Cardiac fibroblast (primary cell): Measurements from ENCODE around the gene KIF13A.

Source experiments
- DNase-seq, 2 donors: peaks; one replicate each; pipeline versions ENCODE4 v3.0.0 to v3.0.0-alpha.2; 2010; ENCODE audit warnings: low read depth in 2 of 2
- H3K4me3 ChIP-seq, 2 donors: replicated peaks in 1 of 2; 1 replicate in 1 of 2; 2 replicates in 1 of 2; pipeline ENCODE4 v1.5.1; 2011; ENCODE audit warnings: low read depth in 2 of 2, low read length in 2 of 2, mild to moderate bottlenecking in 2 of 2, moderate library complexity in 1 of 2
- TF ChIP-seq, protein P1 (sequence below): IDR thresholded peaks from one replicate; pipeline ENCODE4 v1.5.1; 2011; ENCODE audit warnings: low read depth, mild to moderate bottlenecking, low read length, inconsistent platforms

The KIF13A gene

DNA sequence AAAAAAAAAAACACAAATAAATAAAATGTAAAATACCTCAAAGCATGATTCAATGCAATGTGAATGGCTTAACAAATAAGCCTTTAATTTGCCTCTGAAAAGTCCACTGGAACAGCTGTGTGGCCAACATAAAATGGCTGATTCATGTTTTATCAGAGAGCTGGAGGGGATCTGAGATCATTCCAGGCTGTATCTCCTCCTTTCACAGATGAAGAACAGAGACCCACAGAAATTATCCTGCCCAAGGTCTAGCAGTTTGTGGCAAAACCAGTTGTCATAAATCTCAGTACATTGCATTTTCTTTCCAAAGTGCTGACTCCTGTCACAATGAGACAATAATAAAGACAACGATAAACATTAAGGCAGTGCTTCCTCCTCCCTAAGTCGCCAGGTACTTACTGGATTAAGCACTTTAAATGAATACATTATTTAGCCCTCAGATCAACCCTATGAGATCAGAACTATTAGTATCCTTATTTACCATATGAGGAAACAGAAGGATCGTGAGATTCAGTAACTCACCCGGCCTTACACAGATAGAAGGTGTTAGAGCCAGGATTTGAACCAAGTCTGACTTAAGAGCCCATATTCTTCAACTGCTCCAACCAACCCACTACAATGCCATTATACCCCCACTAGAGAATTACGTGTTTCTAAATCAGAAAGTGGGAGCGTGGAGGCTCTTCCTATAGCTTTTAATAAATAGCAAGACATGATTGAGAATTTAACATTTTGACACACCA, 118.3 kb downstream of the KIF13A start:
- H3K4me3 ChIP-seq = no peak overlapping the region
- TF ChIP-seq, protein P1, sequence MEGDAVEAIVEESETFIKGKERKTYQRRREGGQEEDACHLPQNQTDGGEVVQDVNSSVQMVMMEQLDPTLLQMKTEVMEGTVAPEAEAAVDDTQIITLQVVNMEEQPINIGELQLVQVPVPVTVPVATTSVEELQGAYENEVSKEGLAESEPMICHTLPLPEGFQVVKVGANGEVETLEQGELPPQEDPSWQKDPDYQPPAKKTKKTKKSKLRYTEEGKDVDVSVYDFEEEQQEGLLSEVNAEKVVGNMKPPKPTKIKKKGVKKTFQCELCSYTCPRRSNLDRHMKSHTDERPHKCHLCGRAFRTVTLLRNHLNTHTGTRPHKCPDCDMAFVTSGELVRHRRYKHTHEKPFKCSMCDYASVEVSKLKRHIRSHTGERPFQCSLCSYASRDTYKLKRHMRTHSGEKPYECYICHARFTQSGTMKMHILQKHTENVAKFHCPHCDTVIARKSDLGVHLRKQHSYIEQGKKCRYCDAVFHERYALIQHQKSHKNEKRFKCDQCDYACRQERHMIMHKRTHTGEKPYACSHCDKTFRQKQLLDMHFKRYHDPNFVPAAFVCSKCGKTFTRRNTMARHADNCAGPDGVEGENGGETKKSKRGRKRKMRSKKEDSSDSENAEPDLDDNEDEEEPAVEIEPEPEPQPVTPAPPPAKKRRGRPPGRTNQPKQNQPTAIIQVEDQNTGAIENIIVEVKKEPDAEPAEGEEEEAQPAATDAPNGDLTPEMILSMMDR = no peak
- DNase-seq = peak in 1 of 2 donors; percentile 39

DNA sequence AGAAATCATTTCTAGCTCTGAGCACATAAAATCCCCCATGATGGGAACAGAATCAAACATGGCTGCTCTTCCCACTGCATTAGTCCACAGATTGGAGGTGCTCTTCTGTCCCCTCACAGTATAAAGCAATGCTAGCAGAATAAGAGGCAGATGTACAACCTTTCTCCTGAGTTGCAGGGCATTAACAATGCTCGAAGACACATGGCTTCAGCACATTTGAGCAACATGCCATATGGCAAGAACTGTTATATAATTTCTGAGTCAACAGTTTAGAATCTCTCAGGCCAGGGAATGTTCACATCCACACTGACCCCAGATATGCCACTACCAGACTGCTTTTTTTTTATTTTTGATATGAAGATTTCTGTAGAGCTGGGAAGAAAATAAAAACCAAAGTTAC, 119.6 kb downstream of the KIF13A start:
- no peak overlapping the region for H3K4me3 ChIP-seq
- peak; percentile 69 to 71 for DNase-seq
- TF ChIP-seq, protein P1 = no peak

DNA sequence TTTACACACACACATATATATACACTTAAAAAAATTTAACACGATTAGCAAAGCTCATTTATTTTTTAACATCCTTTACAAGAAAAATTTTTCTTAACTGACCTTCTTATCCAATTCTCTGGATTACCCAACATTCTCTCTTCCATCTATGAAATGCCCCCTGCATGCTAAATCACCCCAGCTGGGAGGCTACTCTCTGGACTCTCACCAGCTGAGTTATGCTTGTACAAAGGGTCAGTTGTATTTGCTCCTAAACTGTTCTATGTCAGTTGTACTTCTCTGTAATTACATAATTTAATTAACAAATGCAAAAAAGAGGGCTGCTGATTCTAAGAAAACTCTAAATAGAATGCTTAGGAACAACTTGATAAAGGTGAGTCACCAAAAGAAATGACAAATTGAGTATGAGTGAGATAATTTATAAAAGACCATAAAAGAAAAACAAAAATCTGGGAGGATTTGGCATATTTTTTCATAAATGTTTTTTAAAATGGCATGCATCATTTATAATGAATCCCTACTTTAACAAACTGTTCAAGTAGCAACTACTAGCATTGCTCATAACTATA, 120.5 kb downstream of the KIF13A start:
- TF ChIP-seq, protein P1 = no peak
- H3K4me3 ChIP-seq = no peak overlapping the region
- peak in 1 of 2 donors; percentile 21 for DNase-seq

DNA sequence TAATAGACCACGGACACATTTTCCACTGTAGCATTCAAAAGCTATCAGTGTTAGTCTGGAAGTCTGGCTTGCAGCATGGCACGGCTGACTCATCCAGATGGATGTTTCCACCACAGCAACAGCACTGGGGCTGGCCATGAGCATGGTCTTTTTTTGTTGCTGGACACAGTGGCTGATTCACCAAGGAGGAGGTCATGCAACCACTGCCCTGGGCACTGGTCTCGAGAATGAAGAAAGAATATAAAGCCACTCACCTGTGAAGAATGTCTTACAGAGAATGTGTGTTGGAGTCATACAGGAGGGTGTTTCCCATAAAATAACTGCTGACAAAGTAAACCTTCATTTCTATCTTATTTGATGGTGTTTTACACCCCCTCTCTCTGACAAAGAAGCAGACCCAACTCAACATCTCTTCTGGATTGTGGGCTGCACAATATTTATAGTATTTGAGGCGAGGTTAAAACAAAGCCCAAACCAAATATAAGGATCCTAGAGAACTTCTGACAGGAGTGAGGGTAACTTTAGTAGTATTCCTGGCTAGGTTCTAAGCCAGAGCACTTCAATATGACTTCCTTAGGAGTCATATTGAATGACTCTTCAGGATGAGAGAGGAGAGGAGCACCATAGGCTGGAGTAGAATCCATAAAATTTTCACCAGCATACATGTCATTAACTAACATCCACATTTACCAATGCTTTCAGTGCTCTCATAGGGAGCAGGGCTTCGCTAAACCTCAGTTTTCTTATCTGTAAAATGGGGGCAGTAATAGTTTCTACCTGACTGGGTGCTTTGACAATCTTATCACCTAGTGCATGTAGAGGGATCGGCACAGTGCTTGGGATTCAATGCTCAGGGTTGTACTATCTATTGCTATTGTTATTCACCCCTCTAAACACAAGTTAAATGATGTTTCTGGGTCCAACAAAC, 121.4 kb downstream of the KIF13A start:
- peak; percentile 88 to 98 for DNase-seq
- H3K4me3 ChIP-seq = no peak overlapping the region
- TF ChIP-seq, protein P1 = no peak

DNA sequence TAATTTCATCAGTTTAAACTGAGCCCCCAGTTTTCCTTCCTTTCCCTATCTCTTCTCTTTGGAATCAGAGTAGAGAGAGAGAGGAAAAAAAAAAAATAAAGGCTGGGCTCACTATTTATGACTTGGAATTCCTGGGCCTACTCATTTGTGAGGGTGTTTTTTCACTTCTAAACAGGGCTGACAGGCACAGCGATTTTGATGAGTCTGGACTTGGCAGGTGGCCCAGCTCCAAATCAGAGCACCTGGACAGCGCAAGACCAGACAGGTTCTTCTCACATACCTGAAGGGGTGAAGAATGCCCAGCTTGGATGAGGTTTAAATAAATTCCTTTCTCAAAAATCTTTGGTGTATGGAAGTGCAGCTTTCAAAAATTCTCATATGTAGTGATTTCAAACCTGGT, 122.2 kb downstream of the KIF13A start:
- DNase-seq = no peak
- H3K4me3 ChIP-seq = no peak overlapping the region
- TF ChIP-seq, protein P1 = no peak

DNA sequence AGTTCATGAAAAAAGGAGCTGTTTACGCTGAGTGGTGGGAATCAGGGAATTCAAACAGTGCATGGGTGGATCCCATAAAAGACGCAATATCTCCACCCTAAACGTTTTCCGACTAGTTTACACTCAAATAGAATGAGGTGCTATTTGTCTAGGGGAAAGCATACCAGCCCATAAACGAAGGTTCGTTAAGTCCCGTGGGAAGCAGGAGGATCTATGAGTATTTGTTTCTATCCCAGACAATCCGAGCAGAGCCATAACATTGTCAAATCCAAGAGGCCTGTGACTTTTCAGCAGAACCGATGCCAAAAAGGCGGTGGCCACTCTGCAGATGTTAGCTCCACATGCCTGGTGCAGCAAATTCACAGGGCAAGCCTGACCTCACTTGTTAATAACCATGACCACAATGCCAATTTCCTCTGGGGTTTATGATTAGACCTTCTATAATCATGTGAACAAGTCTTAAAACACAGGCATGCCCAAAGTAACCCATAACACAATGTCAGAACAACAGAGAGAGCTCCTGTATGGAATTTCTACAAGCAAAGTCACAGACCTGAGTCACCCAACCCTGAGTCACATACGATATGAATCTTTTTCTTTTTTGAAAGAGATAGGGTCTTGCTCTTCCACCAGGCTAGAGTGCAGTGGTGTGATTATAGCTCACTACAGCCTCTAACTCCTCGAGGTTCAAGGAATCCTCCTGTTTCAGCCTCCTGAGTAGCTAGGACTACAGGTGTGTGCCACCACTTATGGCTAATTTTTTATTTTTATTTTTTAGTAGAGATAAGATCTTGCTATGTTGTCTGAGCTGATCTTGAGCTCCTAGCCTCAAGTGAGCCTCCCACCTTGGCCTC, 123.3 kb downstream of the KIF13A start:
- no peak overlapping the region for H3K4me3 ChIP-seq
- peak; percentile 15 to 88 for DNase-seq
- TF ChIP-seq, protein P1 = no peak
